ENCODE measurements around the gene SLC6A4. TPM values are rescaled to one million over a fixed set of nuclear protein-coding genes. Genes with fewer than 3 reads are reported as not detected.

SLC6A4 gene
- polyA plus RNA-seq, 1 of the 3 experiments (the other 2 are of a cell fraction) = 0.12 TPM

- H3K9ac ChIP-seq = no peak overlapping the region
- H3F3A ChIP-seq (replicated peaks; ENCODE audit: insufficient read depth) = peaks cover 6% of the 10 kb centered on the region
- H3K27ac ChIP-seq (ENCODE audit: low read depth in 2 of 2, low read length in 1 of 2) = no peak overlapping the region
- H3K4me3 ChIP-seq (ENCODE audit: low read depth in 2 of 2, low read length in 1 of 2) = no peak overlapping the region
- CTCF ChIA-PET = no interaction called here
- no peak overlapping the region for H3K4me2 ChIP-seq
- H3K9me3 ChIP-seq = no peaks in the 10 kb centered on the region
- 92% methylated on average over 2 of the region's 2 CpGs for WGBS (ENCODE audit: low lambda C conversion rate)
- POLR2A ChIA-PET = no interaction called here
- H3K4me1 ChIP-seq (ENCODE audit: control insufficient read depth in 1 of 2, insufficient read depth in 2 of 2, low read depth in 1 of 2, low read length in 1 of 2) = no peaks in the 10 kb centered on the region
- H3K27me3 ChIP-seq (ENCODE audit: insufficient read depth) = no peaks in the 10 kb centered on the region
- DNase-seq = no peak
- no peak for TF ChIP-seq SIN3A (IDR thresholded peaks at IDR 0.05; ENCODE audit: borderline replicate concordance, low read depth, low read length)
- H4K20me1 ChIP-seq (ENCODE audit: insufficient read depth) = no peaks in the 10 kb centered on the region
- no peak overlapping the region for H2AFZ ChIP-seq (ENCODE audit: low read depth)
- H3K9me2 ChIP-seq = no peaks in the 10 kb centered on the region
- no peaks in the 10 kb centered on the region for H3K79me2 ChIP-seq (ENCODE audit: insufficient read depth)
- peaks cover 55 to 67% of the 10 kb centered on the region in 2 experiments for H3K36me3 ChIP-seq (replicated peaks in 1 of 2; ENCODE audit: control insufficient read depth in 1 of 2, insufficient read depth in 2 of 2, low read length in 1 of 2)
Observed at GRCh38 chr17:30275911-30276310, 40.4 kb upstream of the SLC6A4 start.

- peaks cover 56 to 74% of the 10 kb centered on the region in 2 experiments for H3K36me3 ChIP-seq (replicated peaks in 1 of 2; ENCODE audit: control insufficient read depth in 1 of 2, insufficient read depth in 2 of 2, low read length in 1 of 2)
- H3K27ac ChIP-seq (ENCODE audit: low read depth in 2 of 2, low read length in 1 of 2) = no peak overlapping the region
- ChIA-PET CTCF (interaction anchor here (1.5 to 1.9 kb wide), 2 partner anchors 150 to 170 kb away, joined by 6 to 11 read pairs; no protein-coding TSS in a partner anchor), POLR2A (no interaction called here)
- H4K20me1 ChIP-seq (ENCODE audit: insufficient read depth) = no peaks in the 10 kb centered on the region
- H3K9ac ChIP-seq = no peak overlapping the region
- H3K9me2 ChIP-seq = no peaks in the 10 kb centered on the region
- DNase-seq = no peak
- H3K79me2 ChIP-seq (ENCODE audit: insufficient read depth) = no peaks in the 10 kb centered on the region
- no peak for TF ChIP-seq FOXM1 (IDR thresholded peaks at IDR 0.05; ENCODE audit: low read depth)
- TF ChIP-seq REST (IDR thresholded peaks at IDR 0.05; ENCODE audit: low read depth, low read length) = no peak
- no peak for TF ChIP-seq ZBTB33 (IDR thresholded peaks at IDR 0.05; ENCODE audit: borderline replicate concordance, low read depth)
- H3F3A ChIP-seq (replicated peaks; ENCODE audit: insufficient read depth) = peaks cover 6% of the 10 kb centered on the region
- H3K4me2 ChIP-seq = no peak overlapping the region
- no peak overlapping the region for H3K4me3 ChIP-seq (ENCODE audit: low read depth in 2 of 2, low read length in 1 of 2)
- H3K27me3 ChIP-seq (ENCODE audit: insufficient read depth) = no peaks in the 10 kb centered on the region
- H2AFZ ChIP-seq (ENCODE audit: low read depth) = no peak overlapping the region
- no peaks in the 10 kb centered on the region for H3K9me3 ChIP-seq
- 97% methylated on average over 3 of the region's 3 CpGs for WGBS (ENCODE audit: low lambda C conversion rate)
- no peaks in the 10 kb centered on the region for H3K4me1 ChIP-seq (ENCODE audit: control insufficient read depth in 1 of 2, insufficient read depth in 2 of 2, low read depth in 1 of 2, low read length in 1 of 2)
Observed at GRCh38 chr17:30274887-30275286, 39.4 kb upstream of the SLC6A4 start.

GRCh38 chr17:30273373-30273772 lies 37.9 kb upstream of the SLC6A4 start:
- TF ChIP-seq USF1 (IDR thresholded peaks at IDR 0.05; ENCODE audit: borderline replicate concordance, low read depth) = no peak
- TF ChIP-seq FOXJ3 (CRISPR knock-in tag; IDR thresholded peaks at IDR 0.05) = no peak
- TF ChIP-seq ZBTB33 (IDR thresholded peaks at IDR 0.05; ENCODE audit: borderline replicate concordance, low read depth) = no peak
- no peak for TF ChIP-seq JUND (IDR thresholded peaks at IDR 0.05)
- TF ChIP-seq GATA2 (CRISPR knock-in tag; IDR thresholded peaks at IDR 0.05) = no peak
- no peak for TF ChIP-seq MXI1 (IDR thresholded peaks at IDR 0.05; ENCODE audit: low read depth, low read length)
- TF ChIP-seq MAX (IDR thresholded peaks at IDR 0.05; ENCODE audit: low read depth) = no peak
- TF ChIP-seq SMC3 (IDR thresholded peaks at IDR 0.05; ENCODE audit: low read depth, low read length) = no peak
- TF ChIP-seq TCF12 (IDR thresholded peaks at IDR 0.05) = no peak
- TF ChIP-seq FOSL2 (IDR thresholded peaks at IDR 0.05; ENCODE audit: borderline replicate concordance, low read depth) = no peak
- TF ChIP-seq FOXM1 (IDR thresholded peaks at IDR 0.05; ENCODE audit: low read depth) = no peak
- Histone ChIP-seq H3K9me2 (no peaks in the 10 kb centered on the region), H4K20me1 (ENCODE audit: insufficient read depth) (no peaks in the 10 kb centered on the region), H3K36me3 (replicated peaks in 1 of 2; ENCODE audit: control insufficient read depth in 1 of 2, insufficient read depth in 2 of 2, low read length in 1 of 2) (peaks cover 54 to 71% of the 10 kb centered on the region in 2 experiments), H3K27ac (ENCODE audit: low read depth in 2 of 2, low read length in 1 of 2) (no peak overlapping the region), H2AFZ (ENCODE audit: low read depth) (no peak overlapping the region), H3K4me2 (no peak overlapping the region), H3F3A (replicated peaks; ENCODE audit: insufficient read depth) (peaks cover 4% of the 10 kb centered on the region), H3K4me3 (ENCODE audit: low read depth in 2 of 2, low read length in 1 of 2) (no peak overlapping the region), H3K9ac (no peak overlapping the region), H3K79me2 (ENCODE audit: insufficient read depth) (no peaks in the 10 kb centered on the region), H3K27me3 (ENCODE audit: insufficient read depth) (no peaks in the 10 kb centered on the region), H3K9me3 (no peaks in the 10 kb centered on the region), H3K4me1 (ENCODE audit: control insufficient read depth in 1 of 2, insufficient read depth in 2 of 2, low read depth in 1 of 2, low read length in 1 of 2) (no peaks in the 10 kb centered on the region)
- ChIA-PET POLR2A (no interaction called here), CTCF (interaction anchor here (0.9 to 1.9 kb wide), 3 partner anchors 148 to 342 kb away, joined by 3 to 11 read pairs (median 3); no protein-coding TSS in a partner anchor)
- no peak for DNase-seq
- WGBS (ENCODE audit: low lambda C conversion rate) = 98% methylated on average over 6 of the region's 6 CpGs
